Forelimb muscle (tissue), 1 donor: ENCODE results near the gene CACFD1. TPM values are rescaled to one million over a fixed set of nuclear protein-coding genes. Genes with fewer than 3 reads are reported as not detected.

Experiments used
- DNase-seq: peaks from one replicate; pipeline ENCODE4 v3.0.0-alpha.2; 2013; ENCODE audit warnings: low read depth
- polyA plus RNA-seq: library from polyadenylated mRNA; unstranded; fragments of 120-200 nt; gene quantifications from one replicate; pipeline ENCODE4 v1.2.1, GENCODE V29; 2013; ENCODE audit not compliant: insufficient read length

Gene CACFD1
- polyA plus RNA-seq, result 19.0 TPM

DNA sequence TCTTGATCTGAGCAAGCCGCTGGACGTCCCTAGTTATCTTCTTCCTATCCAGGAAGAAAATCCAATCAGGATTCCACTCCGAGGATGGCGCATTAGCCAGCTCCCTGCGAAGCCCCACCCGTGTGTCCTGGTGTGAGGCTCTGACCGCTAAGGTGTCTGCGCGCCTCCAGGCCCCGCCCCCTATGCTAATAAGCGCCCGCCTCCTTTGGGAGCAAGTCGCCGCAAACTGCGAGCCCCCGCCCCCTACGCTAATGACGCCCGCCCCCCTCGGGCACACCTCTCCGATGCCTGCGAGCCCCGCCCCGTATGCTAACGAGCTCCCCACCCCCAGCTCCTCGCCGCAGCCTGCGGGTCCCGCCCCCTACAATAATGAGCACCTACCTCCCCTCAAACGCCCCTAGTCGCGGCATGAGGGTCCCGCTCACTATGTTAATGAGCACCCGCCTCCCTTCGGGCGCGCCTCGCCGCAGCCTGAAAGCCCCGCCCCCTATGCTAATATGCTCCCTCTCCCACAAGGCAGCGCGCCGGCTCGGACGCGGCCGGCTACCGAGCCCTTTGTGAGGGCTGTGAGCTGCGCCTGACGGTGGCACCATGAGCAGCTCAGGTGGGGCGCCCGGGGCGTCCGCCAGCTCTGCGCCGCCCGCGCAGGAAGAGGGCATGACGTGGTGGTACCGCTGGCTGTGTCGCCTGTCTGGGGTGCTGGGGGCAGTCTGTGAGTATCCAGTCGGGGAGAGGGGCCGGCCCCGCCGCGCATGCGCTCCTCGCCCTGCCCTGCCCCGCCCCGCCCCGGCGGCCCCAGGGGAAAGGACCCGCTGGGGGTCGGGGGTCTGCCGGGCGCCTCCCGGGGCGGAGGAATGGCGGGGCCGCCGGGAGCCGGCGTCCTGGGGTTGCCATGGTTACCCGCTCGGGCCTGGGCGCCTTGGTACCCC is at the start of gene CACFD1:
CACFD1 (plus strand) TSS at position 503 of the 929 bp plus-strand sequence; CDS start at position 592, 89 bp downstream.
- DNase-seq, result peak; percentile 67

- no peak for DNase-seq
Observed at GRCh38 chr9:133415170-133415569, 44.6 kb upstream of the CACFD1 start.

DNA sequence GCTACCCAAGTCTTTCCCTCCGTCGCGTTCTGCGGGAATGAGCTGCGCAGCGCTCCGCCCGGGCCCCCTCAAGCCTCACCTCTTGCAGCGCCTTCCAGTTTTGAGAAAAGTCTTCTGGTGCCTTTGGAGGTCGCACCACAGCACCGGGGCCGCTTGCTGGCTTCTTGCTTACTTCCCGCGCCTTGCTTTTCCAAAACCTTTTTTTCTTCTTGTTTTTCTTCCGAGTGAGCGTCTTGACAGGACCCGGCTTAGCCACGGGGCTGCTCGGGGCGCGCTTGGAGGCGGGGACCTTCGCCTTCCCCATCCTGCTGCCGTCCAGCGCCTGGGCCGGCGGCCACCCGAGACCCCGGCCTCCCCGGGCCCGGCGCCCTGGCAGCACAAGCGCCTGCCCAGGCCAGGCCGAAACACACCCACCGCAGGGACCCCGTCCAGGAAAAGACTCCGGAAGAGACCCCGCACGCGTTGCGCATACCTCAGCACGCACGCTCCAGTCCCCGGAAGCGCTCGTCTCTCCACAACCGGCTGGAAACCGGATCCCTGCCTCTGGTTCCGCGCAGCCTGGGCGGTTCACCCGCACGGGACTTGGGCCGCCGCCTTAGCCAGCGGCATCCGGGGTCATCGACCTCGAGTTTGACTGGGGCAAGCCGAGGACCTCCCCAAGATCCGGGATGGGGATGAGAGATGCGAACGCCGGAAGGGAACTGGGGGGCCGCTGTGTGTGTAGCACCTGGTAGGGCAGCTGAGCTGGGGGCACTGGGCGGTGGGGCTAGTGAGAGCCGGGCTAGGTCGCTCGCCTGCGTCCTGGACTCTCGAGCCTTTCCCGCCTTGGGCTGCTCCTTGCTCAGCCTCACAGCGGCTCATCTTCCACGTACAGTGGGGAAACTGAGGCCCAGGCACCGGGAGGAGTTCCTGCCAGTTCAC is 42.0 kb upstream of the CACFD1 start, which contains the start of gene REXO4:
REXO4 (minus strand) TSS at position 470 of the 921 bp plus-strand sequence; CDS start at position 304, 166 bp downstream.
- no peak for DNase-seq

DNA sequence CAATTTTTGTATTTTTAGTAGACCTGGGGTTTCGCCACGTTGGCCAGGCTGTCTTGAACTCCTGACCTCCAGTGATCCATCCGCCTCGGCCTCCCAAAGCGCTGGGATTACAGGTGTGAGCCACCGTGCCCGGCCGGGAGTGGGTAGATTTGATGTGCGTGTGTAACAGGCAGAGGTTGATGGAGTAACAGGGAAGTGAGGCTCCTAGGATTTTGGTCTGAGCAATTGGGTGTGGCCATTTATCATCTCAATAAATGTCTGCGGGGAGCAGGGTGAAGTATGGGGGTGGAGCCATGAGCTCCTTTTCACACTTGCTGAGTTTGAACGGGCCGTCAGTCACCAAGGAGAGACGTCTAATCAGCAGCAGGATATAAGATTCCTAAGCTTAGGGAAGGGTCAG is 40.8 kb upstream of the CACFD1 start:
- DNase-seq, result no peak

- DNase-seq, result no peak
Observed at GRCh38 chr9:133420392-133420827, 39.4 kb upstream of the CACFD1 start.

- DNase-seq, result no peak
Observed at GRCh38 chr9:133421615-133422542, 37.9 kb upstream of the CACFD1 start, which contains the start of gene ADAMTS13. TSS of gene ADAMTS13 (plus strand) at chr9:133422367. CDS start at chr9:133422444, 77 bp downstream.

DNA sequence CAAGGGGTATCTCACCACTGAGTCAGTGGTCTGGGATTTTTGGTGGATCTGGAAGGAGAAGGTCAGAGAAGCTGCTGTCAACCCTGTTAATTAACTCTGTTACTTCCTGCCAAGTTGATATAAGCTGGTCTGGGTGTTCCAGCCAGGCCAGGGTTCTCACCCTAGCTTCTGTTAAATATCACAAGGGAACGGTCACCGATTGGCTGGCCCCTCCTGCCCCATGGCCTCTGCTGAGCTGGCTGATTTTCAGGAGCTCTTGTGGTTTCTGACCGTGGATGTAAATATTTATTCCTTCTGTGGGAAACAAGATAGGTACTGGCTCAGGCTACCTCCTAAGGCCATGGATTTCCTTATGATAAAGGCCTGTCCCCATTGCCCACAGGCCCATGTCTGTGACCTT is 36.6 kb upstream of the CACFD1 start:
- no peak for DNase-seq

- no peak for DNase-seq
Observed at GRCh38 chr9:133424187-133424586, 35.6 kb upstream of the CACFD1 start.

GRCh38 chr9:133425049-133425632 is 34.6 kb upstream of the CACFD1 start:
- no peak for DNase-seq

GRCh38 chr9:133426011-133426410 is 33.8 kb upstream of the CACFD1 start:
- no peak for DNase-seq

- DNase-seq, result no peak
Observed at GRCh38 chr9:133427658-133428348, 32.0 kb upstream of the CACFD1 start.

GRCh38 chr9:133428617-133429101 is 31.1 kb upstream of the CACFD1 start:
- no peak for DNase-seq

DNA sequence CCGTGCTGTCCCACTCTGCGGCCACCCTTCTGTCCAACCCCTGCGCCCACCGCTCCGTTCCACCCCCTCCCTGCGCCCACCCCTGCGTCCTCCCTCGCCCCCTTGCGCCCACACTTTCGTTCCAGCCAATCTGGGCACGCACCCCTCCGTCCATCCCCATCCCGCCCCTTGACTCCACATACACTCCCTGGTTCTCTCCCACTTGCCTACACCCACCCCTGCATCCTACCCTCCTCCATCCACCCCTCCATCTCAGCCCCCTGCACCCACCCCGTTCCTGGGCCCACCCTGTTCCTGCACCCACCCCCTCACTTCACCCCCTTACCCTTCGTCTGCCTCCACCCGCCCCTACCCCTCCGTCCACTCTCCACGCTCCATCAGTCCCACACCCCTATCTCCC is 30.6 kb upstream of the CACFD1 start:
- DNase-seq, result no peak

GRCh38 chr9:133429641-133430161 is 30.1 kb upstream of the CACFD1 start:
- no peak for DNase-seq

DNA sequence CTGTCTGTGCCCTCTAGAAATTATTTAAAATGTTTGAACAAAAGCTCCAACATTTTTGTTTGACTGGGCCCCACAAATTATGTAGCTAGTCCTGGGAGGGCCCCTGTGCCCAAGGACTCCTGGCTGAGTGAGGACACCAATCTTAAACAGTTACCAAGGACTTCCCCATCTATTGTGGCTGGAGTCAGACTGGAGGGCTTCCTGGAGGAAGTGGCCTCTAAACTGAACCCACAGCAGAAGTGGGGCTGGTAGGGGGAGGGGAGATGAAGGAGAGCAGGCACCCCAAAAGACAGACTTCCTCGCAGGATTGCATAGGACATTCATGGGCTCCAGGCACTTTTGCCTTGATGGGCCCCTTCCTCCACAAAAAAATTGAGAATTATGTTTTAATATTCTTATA is 29.5 kb upstream of the CACFD1 start:
- DNase-seq, result no peak

- no peak for DNase-seq
Observed at GRCh38 chr9:133433351-133433843, 26.4 kb upstream of the CACFD1 start.

DNA sequence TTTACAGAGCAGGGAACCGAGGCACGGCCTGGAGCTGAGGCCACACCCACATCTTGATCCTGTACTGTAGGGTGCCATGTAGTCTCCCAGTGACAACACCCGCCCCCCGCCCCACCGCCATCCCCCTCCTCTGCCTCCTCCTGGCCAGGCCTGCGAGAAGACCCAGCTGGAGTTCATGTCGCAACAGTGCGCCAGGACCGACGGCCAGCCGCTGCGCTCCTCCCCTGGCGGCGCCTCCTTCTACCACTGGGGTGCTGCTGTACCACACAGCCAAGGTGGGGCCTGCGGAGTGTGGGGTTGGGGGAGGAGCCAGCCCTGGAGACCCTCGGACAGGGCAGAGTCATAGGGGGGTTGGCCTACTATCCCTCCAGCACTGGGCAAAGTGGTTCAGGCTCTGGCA is 23.1 kb upstream of the CACFD1 start:
- no peak for DNase-seq

DNA sequence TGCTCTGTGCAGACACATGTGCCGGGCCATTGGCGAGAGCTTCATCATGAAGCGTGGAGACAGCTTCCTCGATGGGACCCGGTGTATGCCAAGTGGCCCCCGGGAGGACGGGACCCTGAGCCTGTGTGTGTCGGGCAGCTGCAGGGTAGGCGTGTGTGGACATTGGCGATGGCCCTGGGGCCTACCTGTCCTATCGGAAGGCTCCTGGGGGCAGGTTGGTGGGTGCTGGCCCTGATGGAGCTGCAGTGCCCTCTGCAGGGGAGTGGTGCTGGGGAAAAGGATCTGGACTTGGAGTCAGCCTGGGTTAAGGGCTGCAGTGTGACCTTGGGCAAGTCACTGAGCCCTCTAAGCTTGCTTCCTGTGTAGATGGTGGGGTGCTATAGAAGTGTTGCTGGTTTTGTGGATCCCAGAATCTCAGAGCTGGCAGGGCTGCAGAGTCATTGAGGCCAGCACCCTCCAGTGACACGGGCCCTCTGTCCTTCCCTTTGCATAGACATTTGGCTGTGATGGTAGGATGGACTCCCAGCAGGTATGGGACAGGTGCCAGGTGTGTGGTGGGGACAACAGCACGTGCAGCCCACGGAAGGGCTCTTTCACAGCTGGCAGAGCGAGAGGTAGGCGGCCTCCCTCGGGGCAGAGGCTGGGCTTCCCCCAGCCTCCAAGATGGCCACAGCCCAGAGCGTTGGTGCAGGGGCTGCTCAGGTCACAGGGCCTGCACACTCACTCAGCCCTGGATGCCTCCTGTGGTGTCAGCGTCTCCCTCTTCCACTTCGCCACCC is 21.8 kb upstream of the CACFD1 start:
- no peak for DNase-seq
